HepG2 (cell line): ENCODE measurements around the gene C20orf144. TPM values are rescaled to one million over a fixed set of nuclear protein-coding genes. Genes with fewer than 3 reads are reported as not detected.

Experiments
- ATAC-seq: fragments of 200-7000 bp; cut with Tn5 transposase; 3 replicates; pipeline ENCODE4 v1.9.1; 2020; ENCODE audit warnings: mild to moderate bottlenecking, moderate library complexity
- BruUV-seq: library from RNA; stranded (reverse); fragments of 400-500 nt; replicated peaks from 2 replicates; lab custom pipeline; 2021; lab: Mats Ljungman, UMichigan
- CTCF ChIA-PET: fragments of 300-600 bp; formaldehyde crosslinking; extraction: SDS; loops from one replicate; lab custom pipeline; 2021; ENCODE audit warnings: low total read pairs, inconsistent platforms, low intra/inter-chr PET ratio; lab: Yijun Ruan, JAX
- POLR2A ChIA-PET: fragments of 350-600 bp; sonication (Branson Sonifier 250); formaldehyde crosslinking; loops from one replicate; lab custom pipeline; 2020; ENCODE audit warnings: antibody characterized with exemption, inconsistent platforms; lab: Yijun Ruan, JAX
- DNase-seq: peaks from one replicate; pipeline ENCODE4 v3.0.0-alpha.2; 2015; ENCODE audit warnings: low spot score
- FAIRE-seq: peaks from 3 replicates; lab custom pipeline; 2011; peaks lifted over from hg19 to GRCh38; lab: Jason Lieb, UNC
- H2AFZ ChIP-seq: one replicate; pipeline ENCODE4 v1.6.1; 2011; ENCODE audit warnings: low read length, inconsistent platforms
- H3K27ac ChIP-seq: fragments of 300-600 bp; 3 replicates; pipeline ENCODE4 v1.8.0; 2011; ENCODE audit warnings: mixed run types, mild to moderate bottlenecking, mixed read lengths, low read length, inconsistent platforms; ENCODE audit not compliant: insufficient read depth; ENCODE audit errors: extremely low read length
- H3K27me3 ChIP-seq, 2 experiments: fragments of 200-600 bp in 1 of 2; 2 replicates in 1 of 2; 3 replicates in 1 of 2; pipeline versions ENCODE4 v1.6.0 to v1.8.0; 2011; ENCODE audit warnings: low read length in 2 of 2, mild to moderate bottlenecking in 2 of 2, moderate library complexity in 2 of 2, inconsistent platforms in 1 of 2; ENCODE audit not compliant: insufficient read depth in 2 of 2, control insufficient read depth in 1 of 2
- H3K36me3 ChIP-seq, 2 experiments: fragments of 200-600 bp in 1 of 2; replicated peaks in 1 of 2; 2 replicates in 1 of 2; 3 replicates in 1 of 2; pipeline versions ENCODE4 v1.5.1 to v1.8.0; 2011; ENCODE audit warnings: low read length in 2 of 2, inconsistent platforms in 1 of 2; ENCODE audit not compliant: insufficient read depth in 2 of 2, control insufficient read depth in 1 of 2
- H3K4me1 ChIP-seq: 2 replicates; pipeline ENCODE4 v1.5.1; 2012; ENCODE audit warnings: low read length, inconsistent platforms; ENCODE audit not compliant: insufficient read depth
- H3K4me2 ChIP-seq: 2 replicates; pipeline ENCODE4 v1.6.0; 2011; ENCODE audit warnings: low read depth, low read length, inconsistent platforms
- H3K4me3 ChIP-seq, 3 experiments: fragments of 200-600 bp in 1 of 3; sonication (generic), shearing (Covaris generic) in 1 of 3; replicated peaks in 1 of 3; 2 replicates each; pipeline ENCODE4 v1.5.1; 2011 to 2016; ENCODE audit warnings: low read length in 3 of 3, inconsistent platforms in 2 of 3, low read depth in 2 of 3, mild to moderate bottlenecking in 2 of 3, control low read depth in 1 of 3, mixed read lengths in 1 of 3; ENCODE audit not compliant: insufficient read depth in 1 of 3
- H3K79me2 ChIP-seq: one replicate; pipeline ENCODE4 v1.6.1; 2011; ENCODE audit warnings: low read length, inconsistent platforms; ENCODE audit not compliant: insufficient read depth
- H3K9ac ChIP-seq: 2 replicates; pipeline ENCODE4 v1.6.0; 2011; ENCODE audit warnings: mild to moderate bottlenecking, low read depth, low read length, inconsistent platforms; ENCODE audit not compliant: insufficient read depth
- H3K9me3 ChIP-seq: 2 replicates; pipeline ENCODE4 v1.5.1; 2012; ENCODE audit warnings: mild to moderate bottlenecking, low read length
- H4K20me1 ChIP-seq: 2 replicates; pipeline ENCODE4 v1.6.0; 2011; ENCODE audit warnings: inconsistent platforms, mild to moderate bottlenecking, low read length, moderate library complexity; ENCODE audit not compliant: insufficient read depth
- ATF1 ChIP-seq: IDR thresholded peaks from 2 replicates; pipeline ENCODE4 v1.6.1; 2016; ENCODE audit warnings: mild to moderate bottlenecking, control low read depth
- EZH2 ChIP-seq: conservative IDR thresholded peaks from 2 replicates; pipeline ENCODE4 v1.6.1; 2012; ENCODE audit warnings: mild to moderate bottlenecking, low read depth, low read length, moderate library complexity
- FOSL2 ChIP-seq: sonication (generic); formaldehyde crosslinking; IDR thresholded peaks from 2 replicates; pipeline ENCODE4 v1.4.0; 2020; ENCODE audit warnings: missing genetic modification reagents
- GZF1 ChIP-seq: sonication (generic); formaldehyde crosslinking; IDR thresholded peaks from 2 replicates; pipeline ENCODE4 v1.5.1; 2020; ENCODE audit warnings: mild to moderate bottlenecking, missing genetic modification reagents
- HNRNPL ChIP-seq: fragments of 200-400 bp; formaldehyde crosslinking; IDR thresholded peaks from 2 replicates; pipeline ENCODE4 v1.6.1; 2017; ENCODE audit warnings: mild to moderate bottlenecking, low read depth, low read length
- KAT2B ChIP-seq: fragments of 150-350 bp; IDR thresholded peaks from 2 replicates; pipeline ENCODE4 v1.6.1; 2014; ENCODE audit warnings: low read depth, low read length, borderline replicate concordance
- KDM2A ChIP-seq: sonication (generic); formaldehyde crosslinking; IDR thresholded peaks from 2 replicates; pipeline ENCODE4 v1.4.0; 2020; ENCODE audit warnings: low read depth, missing genetic modification reagents, borderline replicate concordance
- POLR2A ChIP-seq, 2 experiments: IDR thresholded peaks; 2 replicates each; pipeline ENCODE4 v1.6.1; 2011; ENCODE audit warnings: low read depth in 2 of 2, low read length in 2 of 2, mild to moderate bottlenecking in 1 of 2, moderate library complexity in 1 of 2; ENCODE audit not compliant: insufficient read depth in 1 of 2
- POLR2AphosphoS5 ChIP-seq: IDR thresholded peaks from 2 replicates; pipeline ENCODE4 v1.6.1; 2012; ENCODE audit warnings: low read depth, low read length
- POLR2G ChIP-seq: fragments of 200-400 bp; formaldehyde crosslinking; IDR thresholded peaks from 2 replicates; pipeline ENCODE4 v1.6.1; 2018; ENCODE audit warnings: mild to moderate bottlenecking, low read depth, low read length, moderate library complexity
- SSRP1 ChIP-seq: IDR thresholded peaks from 2 replicates; pipeline ENCODE4 v1.6.1; 2016; ENCODE audit warnings: control low read depth
- ZBTB42 ChIP-seq: sonication (generic); formaldehyde crosslinking; IDR thresholded peaks from 2 replicates; pipeline ENCODE4 v1.5.0; 2020; ENCODE audit warnings: mild to moderate bottlenecking, missing genetic modification reagents
- ZNF552 ChIP-seq: sonication (generic); formaldehyde crosslinking; IDR thresholded peaks from 2 replicates; pipeline ENCODE4 v1.9.0; 2022; ENCODE audit warnings: missing genetic modification reagents, mild to moderate bottlenecking, borderline replicate concordance
- ZNF772 ChIP-seq: sonication (generic); formaldehyde crosslinking; IDR thresholded peaks from 2 replicates; pipeline ENCODE4 v1.5.0; 2020; ENCODE audit warnings: mild to moderate bottlenecking, missing genetic modification reagents
- ZNF841 ChIP-seq: sonication (generic); formaldehyde crosslinking; IDR thresholded peaks from 2 replicates; pipeline ENCODE4 v1.8.1; 2023; ENCODE audit warnings: missing genetic modification reagents, borderline replicate concordance
- WGBS: methylation state at CpG from one replicate; pipeline ENCODE4 v1.1.6; 2017; ENCODE audit warnings: low lambda C conversion rate; 5-methylcytosine and 5-hydroxymethylcytosine counted together
- in situ Hi-C: cut with HindIII; loops from 2 replicates; pipeline ENCODE4 v1.10.0; 2017; ENCODE audit warnings: low pct_unique_long_range_greater_than_20kb; ENCODE audit not compliant: extremely low pct_ligation_motif_present
- intact Hi-C: fragments of 100-400 bp; cut with micrococcal nuclease; formaldehyde crosslinking; loops from one replicate; pipeline ENCODE4 v1.10.0; 2022; ENCODE audit not compliant: unreplicated experiment
- polyA plus RNA-seq, 8 experiments: library from polyadenylated mRNA; depleted of rRNA in 3 of 8; stranded (reverse) in 7 of 8; unstranded in 1 of 8; fragments of >200 nt; fragmentation: Illumina TruSeq in 4 of 8; extraction: Trizol in 4 of 8; gene quantifications; 2 replicates each; pipeline versions ENCODE4 v1.2.1 to v1.2.3, GENCODE V29; 2011 to 2016; ENCODE audit warnings: low read depth in 4 of 8, missing spikeins in 1 of 8, mixed read lengths in 1 of 8; ENCODE audit not compliant: insufficient read depth in 1 of 8
- total RNA-seq, 5 experiments: library from RNA; depleted of rRNA; stranded (reverse); fragments of >200 nt; fragmentation: Illumina TruSeq; extraction: Trizol; gene quantifications; 2 replicates each; pipeline ENCODE4 v1.2.3, GENCODE V29; 2016; ENCODE audit warnings: low read depth in 1 of 5
- TF ChIP-seq, protein P1 (sequence below): IDR thresholded peaks from 2 replicates; pipeline ENCODE4 v1.6.1; 2016
- TF ChIP-seq, protein P2 (sequence below): sonication (generic); formaldehyde crosslinking; IDR thresholded peaks from 2 replicates; pipeline ENCODE4 v1.4.0; 2020; ENCODE audit warnings: missing genetic modification reagents

The C20orf144 gene
- total and polyA plus RNA-seq, 2 of the 13 experiments (the other 11 are each of a cell fraction or from before 2014, with no cell fraction given): 0.09 to 0.16 TPM

DNA sequence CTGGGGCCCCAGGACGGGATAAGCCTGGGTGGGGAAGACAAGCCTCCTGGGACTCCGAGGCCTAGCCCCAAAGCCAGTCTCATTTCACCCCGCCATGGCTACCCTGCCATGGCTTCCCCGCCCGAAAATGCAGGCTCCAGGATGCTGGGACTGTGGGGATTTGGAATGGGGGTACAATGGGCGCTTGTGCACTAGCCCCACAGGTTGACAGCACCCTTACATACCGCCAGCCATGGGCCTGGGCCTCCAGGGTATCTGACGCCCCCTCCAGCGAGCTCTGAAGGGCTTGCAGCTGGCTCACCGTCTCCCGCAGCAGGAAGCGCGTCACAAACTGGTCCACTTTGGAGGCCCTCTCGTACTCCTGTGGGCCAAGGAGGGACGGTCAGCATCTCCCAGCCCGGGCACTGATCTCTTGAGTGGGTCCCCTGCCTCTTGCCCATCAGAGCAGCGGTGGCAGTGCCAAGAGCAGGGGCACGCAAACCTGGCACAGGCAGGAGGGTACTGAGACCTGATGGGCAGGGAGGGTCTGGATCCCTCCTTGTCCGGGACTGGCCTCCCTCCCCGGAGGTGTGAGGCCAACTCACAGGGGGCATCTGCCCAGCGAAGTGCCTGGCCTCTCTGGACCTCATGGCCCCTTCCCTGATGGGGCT is 2.0 kb upstream of the C20orf144 start (continued):
- no peak for TF ChIP-seq ATF1 (CRISPR knock-in tag)
- TF ChIP-seq EZH2: no peak
- TF ChIP-seq POLR2AphosphoS5: 0 out of 2 replicates have a peak, but pooled peaks have one; percentile 34
- TF ChIP-seq HNRNPL: peak; percentile 63; the same call in 1 of the 2 replicates
- TF ChIP-seq, protein P1, sequence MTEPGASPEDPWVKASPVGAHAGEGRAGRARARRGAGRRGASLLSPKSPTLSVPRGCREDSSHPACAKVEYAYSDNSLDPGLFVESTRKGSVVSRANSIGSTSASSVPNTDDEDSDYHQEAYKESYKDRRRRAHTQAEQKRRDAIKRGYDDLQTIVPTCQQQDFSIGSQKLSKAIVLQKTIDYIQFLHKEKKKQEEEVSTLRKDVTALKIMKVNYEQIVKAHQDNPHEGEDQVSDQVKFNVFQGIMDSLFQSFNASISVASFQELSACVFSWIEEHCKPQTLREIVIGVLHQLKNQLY (CRISPR knock-in tag): no peak
- peak; percentile 2; the same call in 1 of the 2 replicates for TF ChIP-seq POLR2G
- TF ChIP-seq ZNF772 (CRISPR knock-in tag): no peak
- 0 out of 2 replicates have a peak, but pooled peaks have one; percentile 22 for TF ChIP-seq ZNF552 (CRISPR knock-in tag)
- TF ChIP-seq KAT2B: 0 out of 2 replicates have a peak, but pooled peaks have one; percentile 9
- TF ChIP-seq, protein P2, sequence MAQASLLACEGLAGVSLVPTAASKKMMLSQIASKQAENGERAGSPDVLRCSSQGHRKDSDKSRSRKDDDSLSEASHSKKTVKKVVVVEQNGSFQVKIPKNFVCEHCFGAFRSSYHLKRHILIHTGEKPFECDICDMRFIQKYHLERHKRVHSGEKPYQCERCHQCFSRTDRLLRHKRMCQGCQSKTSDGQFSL (CRISPR knock-in tag): no peak
- TF ChIP-seq ZNF841 (CRISPR knock-in tag): no peak
- 0 out of 2 replicates have a peak, but pooled peaks have one; percentile 18 for TF ChIP-seq KDM2A (CRISPR knock-in tag)
- no peak for TF ChIP-seq GZF1

DNA sequence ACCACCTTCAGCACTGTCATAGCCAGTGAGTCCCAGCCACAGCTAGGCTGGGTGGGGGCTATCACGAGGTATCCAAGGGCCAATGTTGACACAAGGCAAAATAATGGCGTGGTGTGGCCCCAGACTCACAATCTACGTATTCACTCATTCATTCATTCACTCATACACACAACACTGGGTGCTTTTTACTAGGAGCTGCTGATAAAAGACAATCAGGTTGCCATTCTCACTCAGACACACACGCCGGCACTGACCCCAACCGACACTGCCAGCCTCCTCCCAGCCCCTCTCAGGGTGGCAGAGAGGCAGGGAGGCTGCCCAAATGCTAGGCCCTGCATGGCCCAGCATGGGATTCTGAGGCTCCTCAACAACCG is 1.5 kb upstream of the C20orf144 start:
- no peak overlapping the region for H3K9ac ChIP-seq
- TF ChIP-seq SSRP1 (0 out of 2 replicates have a peak, but pooled peaks have one; percentile 69), ZBTB42 (CRISPR knock-in tag) (no peak), POLR2A (IDR thresholded peaks at IDR 0.05; ENCODE audit: insufficient read depth in 1 of 2, low read depth in 2 of 2, low read length in 2 of 2) (0 out of 4 replicates have a peak, but pooled peaks have one; percentile 29 to 30), FOSL2 (CRISPR knock-in tag) (no peak)
- peaks cover 40 to 47% of the 10 kb centered on the region in 2 experiments for H3K36me3 ChIP-seq
- no peak overlapping the region for H3K4me2 ChIP-seq
- no peaks in the 10 kb centered on the region for H4K20me1 ChIP-seq
- 94% methylated on average over 7 of the region's 7 CpGs for WGBS
- no TSS peak for BruUV-seq
- peaks cover 8% of the 10 kb centered on the region for H3K79me2 ChIP-seq
- no peaks in the 10 kb centered on the region; a peak in 1 of 5 replicates for H3K27me3 ChIP-seq
- H3K9me3 ChIP-seq: no peaks in the 10 kb centered on the region
- H3K27ac ChIP-seq: no peak overlapping the region
- in situ Hi-C loops: no loop called here
- no peak for ATAC-seq
- H3K4me1 ChIP-seq: peaks cover 28% of the 10 kb centered on the region
- H3K4me3 ChIP-seq: no peak overlapping the region
- ChIA-PET CTCF (no interaction called here), POLR2A (no interaction called here)
- H2AFZ ChIP-seq: no peak overlapping the region
- intact Hi-C loops: loop anchor here (5.0 kb wide), 1 partner anchor 258 kb away; the partner anchor contains the start of gene CDK5RAP1
- FAIRE-seq: no peak
- no peak for DNase-seq
